MCF 10A (cell line): ENCODE measurements around the gene MARK3. TPM values are rescaled to one million over a fixed set of nuclear protein-coding genes. Genes with fewer than 3 reads are reported as not detected.
"Not testable (repeated sequence)": the region's sequence is repeated elsewhere in the genome, so short reads cannot be mapped to it uniquely, and the experiment has no call there.

Source experiments
- BruUV-seq: library from RNA; stranded (reverse); fragments of 400-500 nt; replicated peaks from 2 replicates; lab custom pipeline; 2021; lab: Mats Ljungman, UMichigan
- CTCF ChIA-PET: fragments of 300-600 bp; sonication (Branson Sonifier 250); formaldehyde crosslinking; extraction: SDS; loops from one replicate; lab custom pipeline; 2021; ENCODE audit warnings: antibody characterized with exemption, inconsistent platforms; lab: Yijun Ruan, JAX
- POLR2A ChIA-PET: fragments of 300-600, 350-650 bp; sonication (Branson Sonifier 250); formaldehyde crosslinking; extraction: SDS; loops from one replicate; lab custom pipeline; 2020; ENCODE audit warnings: antibody characterized with exemption, inconsistent platforms; lab: Yijun Ruan, JAX
- DNase-seq: peaks from one replicate; pipeline ENCODE4 v3.0.0-alpha.2; 2018; ENCODE audit not compliant: unreplicated experiment
- H3K27ac Mint-ChIP-seq: one replicate; pipeline ENCODE4 v1.8.0; 2022; ENCODE audit warnings: mild to moderate bottlenecking, low read depth, mixed read lengths; ENCODE audit not compliant: unreplicated experiment
- H3K27me3 Mint-ChIP-seq: one replicate; pipeline ENCODE4 v1.8.0; 2022; ENCODE audit warnings: mixed read lengths; ENCODE audit not compliant: insufficient read depth, unreplicated experiment
- H3K36me3 Mint-ChIP-seq: one replicate; pipeline ENCODE4 v1.8.0; 2022; ENCODE audit warnings: mild to moderate bottlenecking, moderate library complexity, mixed read lengths; ENCODE audit not compliant: insufficient read depth, unreplicated experiment
- H3K4me1 Mint-ChIP-seq: one replicate; pipeline ENCODE4 v1.8.0; 2022; ENCODE audit warnings: mixed read lengths; ENCODE audit not compliant: insufficient read depth, unreplicated experiment
- H3K4me3 Mint-ChIP-seq: one replicate; pipeline ENCODE4 v1.8.0; 2022; ENCODE audit warnings: mild to moderate bottlenecking, moderate library complexity, mixed read lengths; ENCODE audit not compliant: unreplicated experiment
- H3K9me3 Mint-ChIP-seq: one replicate; pipeline ENCODE4 v1.8.0; 2022; ENCODE audit warnings: mixed read lengths; ENCODE audit not compliant: unreplicated experiment
- intact Hi-C: fragments of 100-400 bp; cut with micrococcal nuclease; formaldehyde crosslinking; loops from 2 replicates; pipeline ENCODE4 v1.14.1; 2022
- total RNA-seq: library from RNA; stranded (reverse); gene quantifications from 2 replicates; pipeline ENCODE4 v1.2.3, GENCODE V29; 2022
- TF ChIP-seq, protein P1 (sequence below): fragments of 200-600 bp; IDR thresholded peaks from one replicate; pipeline ENCODE4 v1.8.0; 2022; ENCODE audit warnings: antibody characterized with exemption, mild to moderate bottlenecking; ENCODE audit not compliant: unreplicated experiment

Gene MARK3
- total RNA-seq, 1 experiment from 2014 or later, result 130 TPM

DNA sequence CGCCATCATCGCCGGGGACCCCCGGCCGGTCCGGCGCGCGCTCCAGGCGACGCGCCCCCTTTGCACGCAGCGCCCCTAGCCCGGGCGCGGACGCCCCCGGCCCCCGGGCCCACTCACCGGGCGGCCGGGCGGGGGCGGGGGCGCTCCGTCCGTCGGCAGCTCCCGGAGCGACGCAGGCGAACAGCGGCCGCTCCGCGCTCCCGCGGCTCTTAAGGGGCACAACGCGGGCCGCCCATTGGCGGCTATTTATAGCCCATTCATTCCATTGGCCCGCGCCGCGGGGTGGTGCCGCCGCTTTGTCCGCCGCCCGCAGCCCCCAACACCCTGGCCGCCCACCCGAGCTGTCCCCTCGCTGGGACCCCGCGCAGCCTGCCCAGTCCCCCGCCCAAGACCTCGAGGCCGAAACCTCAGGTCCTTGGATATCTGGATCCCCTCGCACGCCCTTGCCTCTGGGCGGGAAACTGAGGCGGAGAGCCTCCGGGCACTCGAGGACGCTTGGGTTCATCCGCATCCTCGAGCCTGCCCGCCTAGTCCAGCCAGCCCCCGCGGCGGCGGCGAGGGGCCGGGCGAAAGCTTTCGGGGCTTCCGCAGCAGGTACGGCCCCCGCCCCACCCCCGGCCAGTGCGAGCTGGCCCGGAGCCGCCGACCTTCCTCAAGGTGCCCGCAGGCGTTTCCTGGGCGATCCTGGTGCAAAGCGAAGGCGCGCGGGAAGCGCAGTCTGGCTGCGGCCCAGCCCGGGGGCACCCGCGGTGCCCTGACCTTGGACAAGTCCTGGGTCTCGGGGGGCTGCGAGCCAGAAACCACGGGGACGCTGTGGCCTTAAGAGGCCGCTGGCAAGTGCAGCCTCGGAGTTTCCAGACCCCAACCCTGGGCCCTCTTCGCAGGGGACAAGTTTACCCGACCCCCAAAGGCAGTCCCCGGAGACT, 137.7 kb downstream of the MARK3 start, which contains the start of gene CKB:
TSS of gene CKB (minus strand) at position 182 of the 926 bp plus-strand sequence. CDS start 337 bp downstream, outside the sequence.
- H3K4me3 Mint-ChIP-seq, result peak within 1 kb of the TSS; percentile 70
- H3K4me1 Mint-ChIP-seq, result peaks cover 22% of the 10 kb centered on the region
- H3K27me3 Mint-ChIP-seq, result no peaks in the 10 kb centered on the region
- no peaks in the 10 kb centered on the region for H3K9me3 Mint-ChIP-seq
- no peak for DNase-seq
- POLR2A ChIA-PET, result interaction anchor here (1.0 kb wide), 1 partner anchor 18 kb away, joined by 3 read pairs; no protein-coding TSS in a partner anchor
- H3K36me3 Mint-ChIP-seq, result peaks cover 6% of the 10 kb centered on the region
- TF ChIP-seq, protein P1, sequence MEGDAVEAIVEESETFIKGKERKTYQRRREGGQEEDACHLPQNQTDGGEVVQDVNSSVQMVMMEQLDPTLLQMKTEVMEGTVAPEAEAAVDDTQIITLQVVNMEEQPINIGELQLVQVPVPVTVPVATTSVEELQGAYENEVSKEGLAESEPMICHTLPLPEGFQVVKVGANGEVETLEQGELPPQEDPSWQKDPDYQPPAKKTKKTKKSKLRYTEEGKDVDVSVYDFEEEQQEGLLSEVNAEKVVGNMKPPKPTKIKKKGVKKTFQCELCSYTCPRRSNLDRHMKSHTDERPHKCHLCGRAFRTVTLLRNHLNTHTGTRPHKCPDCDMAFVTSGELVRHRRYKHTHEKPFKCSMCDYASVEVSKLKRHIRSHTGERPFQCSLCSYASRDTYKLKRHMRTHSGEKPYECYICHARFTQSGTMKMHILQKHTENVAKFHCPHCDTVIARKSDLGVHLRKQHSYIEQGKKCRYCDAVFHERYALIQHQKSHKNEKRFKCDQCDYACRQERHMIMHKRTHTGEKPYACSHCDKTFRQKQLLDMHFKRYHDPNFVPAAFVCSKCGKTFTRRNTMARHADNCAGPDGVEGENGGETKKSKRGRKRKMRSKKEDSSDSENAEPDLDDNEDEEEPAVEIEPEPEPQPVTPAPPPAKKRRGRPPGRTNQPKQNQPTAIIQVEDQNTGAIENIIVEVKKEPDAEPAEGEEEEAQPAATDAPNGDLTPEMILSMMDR, result no peak
- no peak within 1 kb of the TSS for H3K27ac Mint-ChIP-seq
- intact Hi-C loops, result no loop called here
- no TSS peak for BruUV-seq
- CTCF ChIA-PET, result interaction anchor here (0.5 to 0.7 kb wide), 2 partner anchors 23 to 130 kb away, joined by 3 read pairs; no protein-coding TSS in a partner anchor

DNA sequence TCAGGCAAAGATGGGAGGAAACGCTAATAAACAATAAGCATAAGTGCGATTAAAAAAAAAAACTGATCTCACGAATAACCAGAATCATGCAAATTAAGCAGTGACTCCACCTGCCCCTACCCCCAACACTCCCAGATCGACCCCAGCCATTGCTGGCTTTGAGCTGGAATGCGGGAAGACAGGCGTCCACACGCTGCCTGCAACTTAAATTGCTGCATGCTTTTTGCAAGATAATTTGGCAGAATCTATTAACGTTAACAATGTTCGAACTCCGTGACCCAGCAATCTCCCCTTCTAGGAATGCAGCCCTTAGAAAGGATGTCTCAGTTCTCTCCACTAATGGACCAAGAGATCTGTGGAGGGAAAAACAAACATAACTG, 138.3 kb downstream of the MARK3 start:
- TF ChIP-seq, protein P1, result no peak
- H3K36me3 Mint-ChIP-seq, result peaks cover 6% of the 10 kb centered on the region
- intact Hi-C loops, result no loop called here
- ChIA-PET CTCF (no interaction called here), POLR2A (no interaction called here)
- H3K27me3 Mint-ChIP-seq, result no peaks in the 10 kb centered on the region
- no TSS peak for BruUV-seq
- H3K9me3 Mint-ChIP-seq, result no peaks in the 10 kb centered on the region
- H3K4me1 Mint-ChIP-seq, result peaks cover 19% of the 10 kb centered on the region
- DNase-seq, result no peak
- H3K27ac Mint-ChIP-seq, result no peak overlapping the region
- H3K4me3 Mint-ChIP-seq, result no peak overlapping the region

DNA sequence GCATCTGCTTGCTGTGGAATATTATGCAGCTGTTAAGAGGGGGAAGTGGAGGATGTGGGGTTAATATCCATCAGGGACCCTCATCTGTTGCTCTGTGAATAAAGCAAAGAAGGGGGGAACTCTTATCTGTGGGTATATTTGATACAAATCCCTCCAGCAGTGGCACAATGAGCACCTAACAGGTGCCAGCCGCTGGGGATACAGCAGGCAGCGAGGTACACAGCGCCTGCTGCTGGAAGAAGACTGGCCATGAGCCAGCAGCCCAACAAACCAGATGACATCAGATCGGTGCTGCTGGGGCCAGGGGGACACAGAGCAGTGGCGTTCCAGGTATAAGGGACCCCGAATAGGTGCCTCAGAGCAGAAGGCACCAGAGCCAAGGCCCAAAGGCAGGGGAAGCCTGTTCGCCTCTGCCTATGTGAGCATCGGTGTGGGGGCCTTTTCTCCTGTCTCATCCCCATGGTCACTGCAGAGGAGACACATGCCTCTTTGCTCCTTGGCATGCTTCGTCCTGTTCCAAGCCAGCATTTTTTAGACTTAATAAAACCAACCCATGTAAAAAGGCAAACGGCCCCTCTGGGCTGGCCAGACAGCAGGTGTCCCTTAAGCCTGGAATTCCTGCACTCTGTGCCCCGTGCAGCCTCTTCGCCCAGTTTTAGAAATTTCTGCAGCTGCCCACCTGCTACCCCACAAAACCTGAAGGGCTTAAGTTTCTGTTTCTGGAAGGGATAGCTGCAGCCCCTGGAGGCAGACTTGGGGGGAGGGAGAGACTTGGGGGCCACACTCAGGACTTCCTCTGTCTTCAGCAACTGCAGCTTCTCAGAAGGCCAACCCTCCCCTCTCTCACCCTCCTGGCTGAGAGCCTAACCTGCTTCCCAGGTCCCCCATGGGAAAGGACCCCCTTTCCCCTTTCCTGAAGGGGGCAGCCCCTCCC, 139.1 kb downstream of the MARK3 start:
- POLR2A ChIA-PET, result interaction anchor here (0.6 to 0.9 kb wide), 3 partner anchors 11 to 21 kb away, joined by 3 to 4 read pairs (median 3); no protein-coding TSS in a partner anchor
- H3K4me1 Mint-ChIP-seq, result peaks cover 12% of the 10 kb centered on the region
- H3K4me3 Mint-ChIP-seq, result no peak overlapping the region
- DNase-seq, result no peak
- TF ChIP-seq, protein P1, result no peak
- CTCF ChIA-PET, result no interaction called here
- peaks cover 6% of the 10 kb centered on the region for H3K36me3 Mint-ChIP-seq
- H3K9me3 Mint-ChIP-seq, result no peaks in the 10 kb centered on the region
- H3K27ac Mint-ChIP-seq, result peak overlapping the region; percentile 67
- no peaks in the 10 kb centered on the region for H3K27me3 Mint-ChIP-seq
- intact Hi-C loops, result no loop called here
- BruUV-seq, result no TSS peak

DNA sequence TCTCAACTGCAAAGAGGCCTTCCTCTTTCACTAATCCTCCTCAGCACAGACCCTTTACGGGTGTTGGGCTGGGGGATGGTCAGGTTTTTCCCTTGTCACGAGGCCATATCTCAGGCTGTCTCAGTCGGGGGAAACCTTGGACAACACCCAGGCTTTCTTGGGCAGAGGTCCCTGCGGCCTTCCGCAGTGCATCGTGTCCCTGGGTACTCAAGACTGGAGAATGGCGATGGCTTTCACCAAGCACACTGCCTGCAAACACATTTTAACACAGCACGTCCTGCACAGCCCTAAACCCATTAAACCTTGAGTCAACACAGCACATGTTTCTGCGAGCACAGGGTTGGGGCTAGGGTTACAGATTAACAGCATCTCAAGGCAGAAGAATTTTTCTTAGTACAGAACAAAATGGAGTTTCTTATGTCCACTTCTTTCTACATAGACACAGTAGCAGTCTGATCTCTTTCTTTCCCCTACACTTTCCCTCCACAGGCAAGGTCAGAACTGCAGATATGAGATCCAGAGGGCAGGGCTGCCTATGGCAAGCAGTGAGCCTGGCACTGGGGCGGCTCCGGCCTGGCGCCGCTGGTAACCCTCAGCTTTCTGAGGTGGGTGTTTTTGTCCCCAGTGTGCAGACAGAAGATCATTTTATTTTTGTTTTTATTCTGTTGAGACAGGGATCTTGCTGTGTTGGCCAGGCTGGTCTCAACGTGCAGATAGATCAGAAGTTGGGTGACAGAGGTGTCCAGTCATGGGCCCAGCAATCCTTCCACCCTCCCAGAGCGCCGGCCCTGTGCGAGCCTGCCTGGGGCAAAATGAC, 140.4 kb downstream of the MARK3 start:
- BruUV-seq, intact Hi-C loops, DNase-seq, H3K4me3 Mint-ChIP-seq, H3K27me3 Mint-ChIP-seq, POLR2A ChIA-PET, H3K4me1 Mint-ChIP-seq, CTCF ChIA-PET, H3K9me3 Mint-ChIP-seq: not testable (repeated sequence)
- Mint-ChIP-seq H3K27ac (peak overlapping the region; percentile 67), H3K36me3 (peaks cover 14% of the 10 kb centered on the region)
